OCI-LY7 (cell line): Measurements from ENCODE around the gene ZBTB26. TPM values are rescaled to one million over a fixed set of nuclear protein-coding genes. Genes with fewer than 3 reads are reported as not detected.

ENCODE experiments used
- BruUV-seq: library from RNA; stranded (reverse); fragments of 400-500 nt; replicated peaks from 2 replicates; lab custom pipeline; 2021; lab: Mats Ljungman, UMichigan
- CTCF ChIA-PET: fragments of 300-600 bp; sonication (Branson Sonifier 250); formaldehyde crosslinking; loops from one replicate; lab custom pipeline; 2022; ENCODE audit warnings: antibody characterized with exemption; ENCODE audit not compliant: unreplicated experiment; lab: Charles Lee
- POLR2A ChIA-PET: fragments of 300-600 bp; sonication (Branson Sonifier 250); formaldehyde crosslinking; loops from one replicate; lab custom pipeline; 2022; ENCODE audit warnings: antibody characterized with exemption; lab: Charles Lee
- DNase-seq: peaks from one replicate; pipeline ENCODE4 v3.0.0-alpha.2; 2015; ENCODE audit warnings: low spot score
- H2AFZ ChIP-seq: fragments of 200-600 bp; sonication (generic), shearing (Covaris generic); 2 replicates; pipeline ENCODE4 v1.6.1; 2014; ENCODE audit warnings: mild to moderate bottlenecking, antibody characterized with exemption, low read length, moderate library complexity
- H3K27ac ChIP-seq: fragments of 200-600 bp; sonication (generic); 2 replicates; pipeline ENCODE4 v1.5.1; 2014; ENCODE audit warnings: mixed run types, low read depth, mild to moderate bottlenecking, moderate library complexity, low read length, inconsistent platforms; ENCODE audit not compliant: poor library complexity, severe bottlenecking
- H3K36me3 ChIP-seq: fragments of 200-600 bp; sonication (generic); 2 replicates; pipeline ENCODE4 v1.6.1; 2014; ENCODE audit warnings: mild to moderate bottlenecking, antibody characterized with exemption, low read length, moderate library complexity, mixed read lengths; ENCODE audit not compliant: insufficient read depth
- H3K4me1 ChIP-seq: fragments of 200-600 bp; sonication (generic); 2 replicates; pipeline ENCODE4 v1.5.1; 2014; ENCODE audit warnings: mild to moderate bottlenecking, low read length; ENCODE audit not compliant: insufficient read depth, poor library complexity, severe bottlenecking
- H3K4me2 ChIP-seq: fragments of 200-600 bp; sonication (generic); 2 replicates; pipeline ENCODE4 v1.6.1; 2014; ENCODE audit warnings: mild to moderate bottlenecking, low read length
- H3K4me3 ChIP-seq: fragments of 200-600 bp; sonication (generic); 2 replicates; pipeline ENCODE4 v1.5.1; 2014; ENCODE audit warnings: mild to moderate bottlenecking, low read depth, low read length; ENCODE audit not compliant: poor library complexity, severe bottlenecking
- H3K79me2 ChIP-seq: fragments of 200-600 bp; sonication (generic); 2 replicates; pipeline ENCODE4 v1.6.1; 2016; ENCODE audit warnings: low read depth, mild to moderate bottlenecking, low read length, moderate library complexity, mixed read lengths; ENCODE audit not compliant: insufficient read depth
- H3K9me2 ChIP-seq: fragments of 200-600 bp; sonication (generic); 2 replicates; pipeline ENCODE4 v1.6.1; 2016; ENCODE audit warnings: mild to moderate bottlenecking, low read length, mixed read lengths; ENCODE audit not compliant: insufficient read depth
- H3K9me3 ChIP-seq: fragments of 200-600 bp; sonication (generic); 2 replicates; pipeline ENCODE4 v1.6.1; 2014; ENCODE audit warnings: mild to moderate bottlenecking, mixed run types, low read length, mixed read lengths
- H4K20me1 ChIP-seq: fragments of 200-600 bp; sonication (generic); 2 replicates; pipeline ENCODE4 v1.6.1; 2014; ENCODE audit warnings: mild to moderate bottlenecking, antibody characterized with exemption, low read length, moderate library complexity, mixed read lengths; ENCODE audit not compliant: insufficient read depth
- CTCF ChIP-seq: fragments of 200-600 bp; sonication (generic); conservative IDR thresholded peaks from 2 replicates; pipeline ENCODE4 v1.5.1; 2014; ENCODE audit warnings: mild to moderate bottlenecking, antibody characterized with exemption, low read length, moderate library complexity, mixed read lengths
- EZH2phosphoT487 ChIP-seq: fragments of 200-600 bp; sonication (generic); IDR thresholded peaks from 2 replicates; pipeline ENCODE4 v1.6.1; 2018; ENCODE audit warnings: low read depth, borderline replicate concordance, mild to moderate bottlenecking, mixed run types, antibody characterized with exemption, low read length, moderate library complexity, mixed read lengths
- intact Hi-C: fragments of 100-400 bp; cut with micrococcal nuclease; formaldehyde crosslinking; loops from one replicate; pipeline ENCODE4 v1.10.0; 2022; ENCODE audit not compliant: unreplicated experiment
- total RNA-seq, 2 experiments: library from RNA; depleted of rRNA in 1 of 2; stranded (reverse); fragments of >200 nt in 1 of 2; shearing (Covaris generic) in 1 of 2; gene quantifications; 2 replicates each; pipeline ENCODE4 v1.2.3, GENCODE V29; 2014 to 2022

ZBTB26 gene
- total RNA-seq, 2 experiments from 2014 or later, result 10.8 to 14.2 TPM

DNA sequence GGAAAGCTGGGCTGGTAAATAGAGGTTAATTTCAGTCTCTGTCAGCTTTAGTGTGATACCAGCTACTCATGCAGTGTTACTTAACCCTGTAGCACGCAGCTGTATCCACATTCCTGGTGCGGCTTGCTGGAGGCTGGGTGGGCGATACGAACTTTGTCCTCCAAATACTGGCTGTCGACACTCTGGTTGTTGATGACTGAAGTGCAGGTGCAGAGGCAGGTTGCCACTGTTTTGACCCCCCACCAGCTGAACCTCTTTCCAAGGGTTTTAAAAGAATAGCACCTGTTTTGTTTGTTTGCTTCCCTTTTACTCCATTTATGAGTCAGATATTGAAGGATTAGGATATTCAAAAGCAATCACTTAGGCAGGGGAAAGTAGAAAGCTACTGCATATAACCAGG is 5.2 kb upstream of the ZBTB26 start:
- ChIA-PET CTCF (no interaction called here), POLR2A (interaction anchor here (0.8 to 1.6 kb wide), 2 partner anchors 24 to 33 kb away, joined by 3 read pairs; partner anchors contain the start of gene ZBTB6)
- Histone ChIP-seq H3K27ac (no peak overlapping the region), H3K4me1 (peaks cover 17% of the 10 kb centered on the region), H2AFZ (no peak overlapping the region), H3K9me3 (no peaks in the 10 kb centered on the region), H3K4me3 (no peak overlapping the region), H3K4me2 (no peak overlapping the region), H3K79me2 (peaks cover 39% of the 10 kb centered on the region), H3K36me3 (peaks cover 34% of the 10 kb centered on the region), H4K20me1 (peaks cover 3% of the 10 kb centered on the region; the same call in 1 of the 2 replicates), H3K9me2 (no peaks in the 10 kb centered on the region)
- intact Hi-C loops, result loop anchor here (10.0 kb wide), 1 partner anchor 672 kb away; the partner anchor contains the start of genes MRRF and RBM18
- BruUV-seq, result no TSS peak
- TF ChIP-seq CTCF (no peak), EZH2phosphoT487 (no peak)
- no peak for DNase-seq

DNA sequence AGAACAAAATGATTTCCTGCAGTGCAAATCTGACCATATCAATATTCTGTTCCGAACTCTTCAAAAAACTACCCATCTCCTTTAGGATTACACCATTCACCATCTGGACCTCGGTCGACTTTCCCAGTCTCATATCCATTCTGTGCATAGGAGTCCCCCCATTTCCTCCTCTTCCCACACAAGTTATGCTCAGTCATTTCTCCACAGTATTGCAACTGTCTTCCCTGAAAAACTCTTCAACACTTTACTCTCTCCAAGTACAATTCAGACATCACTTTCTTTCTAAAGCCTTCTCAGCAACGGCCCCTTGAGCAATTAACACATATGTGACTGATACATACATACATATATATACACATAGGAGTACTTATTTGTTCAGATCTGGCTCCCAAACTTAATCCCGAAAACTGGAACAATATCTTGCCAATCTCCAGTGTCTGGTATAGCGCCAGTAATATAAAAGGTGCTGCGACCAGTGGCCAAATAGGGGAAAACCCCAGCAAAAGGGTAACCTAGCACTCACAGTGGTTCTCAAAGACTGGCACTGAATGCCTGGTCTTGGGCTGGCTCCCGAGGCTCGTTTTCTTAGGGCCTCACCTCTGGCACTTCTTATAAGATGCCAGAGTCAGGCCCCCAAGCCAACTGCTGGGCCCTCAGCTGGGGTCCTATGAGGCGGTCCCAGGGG is 629 bp downstream of the ZBTB26 start:
- TF ChIP-seq CTCF, result peak; percentile 61
- TF ChIP-seq EZH2phosphoT487, result no peak
- intact Hi-C loops, result loop anchor here (1.0 to 10.0 kb wide), 3 partner anchors 10 to 666 kb away; partner anchors contain the start of genes MRRF, RBM18 and ZBTB6
- H3K36me3 ChIP-seq, result peaks cover 4% of the 10 kb centered on the region
- H3K79me2 ChIP-seq, result peaks cover 53% of the 10 kb centered on the region
- BruUV-seq, result no TSS peak
- 0 out of 2 replicates have a peak, but pooled peaks cover 4% of the 10 kb centered on the region for H4K20me1 ChIP-seq
- CTCF ChIA-PET, result interaction anchor here (0.7 kb wide), 1 partner anchor 113 kb away, joined by 4 read pairs; no protein-coding TSS in a partner anchor
- H3K9me2 ChIP-seq, result no peaks in the 10 kb centered on the region
- DNase-seq, result peak; percentile 57
- peak overlapping the region; percentile 78 for H3K4me2 ChIP-seq
- POLR2A ChIA-PET, result interaction anchor here (0.6 to 4.2 kb wide), 8 partner anchors 7 to 316 kb away, joined by 3 to 50 read pairs (median 8); partner anchors contain the start of genes RABGAP1 and RC3H2
- peak overlapping the region; percentile 70 for H3K27ac ChIP-seq
- H3K9me3 ChIP-seq, result no peaks in the 10 kb centered on the region
- peaks cover 19% of the 10 kb centered on the region for H3K4me1 ChIP-seq
- peak overlapping the region; percentile 85 for H3K4me3 ChIP-seq
- peak overlapping the region; percentile 76 for H2AFZ ChIP-seq
